Fibroblast of peridontal ligament (primary cell): ENCODE measurements around the gene SLC13A3.

Experiments
- DNase-seq: peaks from one replicate; pipeline ENCODE4 v3.0.0-alpha.2; 2010; ENCODE audit errors: extremely low read depth

The SLC13A3 gene

DNA sequence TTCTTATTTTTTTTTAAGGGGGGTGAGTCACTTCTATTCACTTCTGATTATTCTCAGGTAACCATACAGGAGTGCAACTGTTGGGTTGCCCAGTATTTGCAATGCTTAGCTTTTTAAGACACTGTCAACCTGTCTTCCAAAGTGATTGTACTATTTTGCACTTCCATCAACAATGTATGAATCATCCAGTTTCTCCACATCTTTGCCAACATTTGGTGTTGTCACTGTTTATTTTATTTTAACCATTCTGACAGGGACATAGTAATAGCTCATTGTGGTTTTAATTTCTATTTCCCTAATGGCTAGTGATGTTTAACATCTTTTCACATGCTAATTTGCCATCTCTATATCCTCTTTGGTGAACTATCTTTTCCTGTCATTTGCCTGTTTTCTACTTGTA is 1.4 kb upstream of the SLC13A3 start:
- DNase-seq, result peak; percentile 39

DNA sequence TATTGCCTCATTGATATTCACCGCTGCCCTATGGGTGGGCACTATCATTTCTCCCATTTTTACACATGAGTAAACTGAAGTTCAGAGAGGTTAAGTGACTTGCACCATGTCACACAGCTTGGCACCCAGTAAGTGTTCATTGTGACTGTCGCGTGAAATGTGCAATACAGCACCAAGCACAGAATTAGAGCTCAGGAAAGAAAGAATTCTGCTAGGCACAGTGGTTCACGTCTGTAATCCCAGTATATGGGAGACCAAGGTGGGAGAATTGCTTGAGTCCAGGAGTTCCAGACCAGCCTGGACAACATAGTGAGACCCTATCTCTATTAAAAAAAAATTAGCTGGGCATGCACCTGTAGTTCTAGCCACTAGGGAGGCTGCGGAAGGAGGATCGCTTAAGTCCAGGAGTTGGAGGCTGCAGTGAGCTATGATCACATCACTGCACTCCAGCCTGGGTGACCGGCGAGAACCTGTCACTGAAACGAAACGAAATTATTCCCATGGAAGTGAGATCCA is 626 bp downstream of the SLC13A3 start:
- DNase-seq, result no peak

DNA sequence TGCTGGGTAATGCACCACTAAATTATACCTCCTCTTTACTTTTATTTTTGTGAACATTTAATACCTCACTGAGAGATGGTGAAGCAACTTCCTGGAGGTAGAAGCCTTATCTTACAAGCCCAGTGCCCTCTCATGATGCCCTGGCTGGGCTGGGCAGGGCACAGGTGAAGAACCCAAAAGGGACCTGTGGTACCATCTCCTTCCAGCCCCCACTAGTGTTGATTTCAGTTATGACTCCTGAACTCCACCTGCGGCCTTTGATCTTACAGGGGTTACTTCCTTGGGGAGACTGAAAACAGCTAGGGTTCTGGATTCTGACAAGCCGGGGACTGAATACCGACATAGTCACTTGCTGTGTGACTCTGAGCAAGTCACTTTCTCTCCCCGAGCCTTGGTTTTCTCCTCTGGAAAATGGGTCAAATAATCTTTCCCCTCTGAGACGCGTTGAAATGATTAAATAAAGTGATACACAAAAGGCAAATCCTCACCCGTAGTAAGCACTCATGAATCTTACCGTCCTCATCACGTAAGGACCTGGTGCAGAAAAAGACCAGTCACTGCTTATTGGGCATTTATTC is 1.2 kb downstream of the SLC13A3 start:
- DNase-seq, result no peak

DNA sequence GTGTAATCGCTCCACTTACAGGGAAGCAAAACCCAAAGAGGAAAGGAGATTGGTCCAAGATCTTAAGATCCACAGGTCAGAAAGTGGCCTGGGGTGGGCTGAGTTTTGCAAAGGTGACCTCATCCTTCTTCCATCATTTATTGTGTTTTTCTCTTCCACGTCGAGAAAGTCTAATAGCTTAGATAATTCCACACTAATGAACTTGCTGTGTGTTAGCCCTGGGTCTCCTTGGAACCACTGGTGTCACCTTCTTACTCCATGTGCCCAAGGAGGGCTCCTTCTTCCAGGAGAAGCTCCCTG is 1.7 kb downstream of the SLC13A3 start:
- DNase-seq, result no peak

DNA sequence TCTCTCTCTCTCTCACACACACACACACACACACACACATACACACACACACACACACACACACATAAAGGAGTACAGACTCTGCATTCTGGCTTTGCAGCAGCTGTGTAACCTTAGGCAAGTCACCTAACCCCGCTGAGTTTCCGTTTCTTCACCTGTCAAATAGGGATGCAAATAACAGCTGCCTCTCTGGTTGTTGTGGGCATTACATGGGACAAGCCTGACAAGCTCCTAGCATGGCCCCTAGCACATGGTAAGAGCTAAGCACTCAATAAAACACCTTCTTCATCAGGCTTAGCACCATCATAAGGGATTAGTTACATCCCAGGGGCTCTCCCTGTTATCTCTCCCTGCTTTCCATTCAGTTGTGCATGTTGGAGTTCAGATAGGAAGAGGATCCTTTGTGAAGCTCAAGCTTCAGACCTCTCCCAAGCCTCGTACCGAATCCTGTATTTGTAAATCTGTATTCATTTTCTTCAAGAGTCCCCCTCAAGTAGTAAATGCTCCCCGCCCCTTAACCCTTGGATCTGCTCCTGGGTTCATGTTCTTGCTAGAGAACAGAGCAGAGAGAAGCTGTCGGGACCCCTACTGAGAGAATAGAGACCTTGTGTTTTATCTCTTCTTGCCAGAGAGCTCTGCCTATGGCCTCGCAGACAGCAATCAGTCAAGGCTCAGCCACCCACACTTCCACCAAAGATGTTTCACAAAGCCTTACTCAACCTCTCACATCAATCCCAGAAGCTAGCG is 2.2 kb downstream of the SLC13A3 start:
- no peak for DNase-seq

DNA sequence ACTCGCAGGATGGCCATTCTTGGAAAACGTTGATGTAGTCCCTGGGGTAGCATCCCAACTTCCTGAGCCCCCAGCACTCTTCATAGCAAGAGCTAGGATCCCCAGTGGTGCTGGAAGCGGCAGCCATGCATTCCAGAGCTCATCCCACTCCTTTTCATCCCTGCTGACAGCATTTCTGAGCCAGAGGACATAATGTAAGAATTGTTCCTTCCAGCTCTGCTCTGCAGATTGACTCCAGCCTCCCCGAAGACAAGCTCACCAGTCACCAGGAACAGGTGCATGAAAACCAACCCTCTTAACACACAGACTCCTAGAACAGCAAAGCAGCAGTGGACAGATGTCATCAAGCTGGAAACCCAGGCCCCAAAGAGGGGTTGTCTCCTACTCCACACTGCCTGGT is 3.8 kb downstream of the SLC13A3 start:
- no peak for DNase-seq

DNA sequence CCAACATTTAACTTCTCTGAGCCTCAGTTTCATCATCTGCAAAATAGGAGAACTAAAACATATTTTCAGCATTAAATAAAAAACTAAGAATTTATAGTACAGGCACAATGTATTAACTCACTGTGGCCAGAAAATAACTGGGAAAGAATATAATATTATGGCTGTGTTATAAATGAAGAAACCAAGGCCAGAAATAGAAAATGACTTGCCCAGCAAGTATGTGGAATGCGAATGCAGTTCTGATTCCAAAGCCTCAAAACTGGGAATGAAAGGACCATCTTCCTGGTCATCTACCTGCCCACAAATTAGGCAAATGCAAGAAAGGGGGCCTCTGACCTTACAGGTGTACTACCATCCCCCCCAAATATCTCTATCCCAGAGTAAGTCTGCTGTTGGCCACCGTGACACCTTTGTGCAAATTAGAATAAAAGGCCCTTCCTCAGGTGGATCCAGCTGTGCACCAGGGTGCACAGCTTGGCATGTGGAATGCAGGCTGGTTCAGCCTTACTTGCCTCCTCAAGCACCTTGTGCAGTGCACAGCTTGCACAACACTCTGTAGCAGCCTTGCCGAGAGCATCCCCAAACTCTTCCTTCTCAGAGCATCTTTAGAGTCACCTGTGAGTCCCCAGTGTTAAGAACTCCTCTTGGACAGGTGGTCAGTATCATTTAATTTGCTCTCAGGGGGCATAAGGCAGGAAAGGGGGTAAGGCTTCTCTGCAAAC is 4.4 kb downstream of the SLC13A3 start:
- DNase-seq, result peak; percentile 25

DNA sequence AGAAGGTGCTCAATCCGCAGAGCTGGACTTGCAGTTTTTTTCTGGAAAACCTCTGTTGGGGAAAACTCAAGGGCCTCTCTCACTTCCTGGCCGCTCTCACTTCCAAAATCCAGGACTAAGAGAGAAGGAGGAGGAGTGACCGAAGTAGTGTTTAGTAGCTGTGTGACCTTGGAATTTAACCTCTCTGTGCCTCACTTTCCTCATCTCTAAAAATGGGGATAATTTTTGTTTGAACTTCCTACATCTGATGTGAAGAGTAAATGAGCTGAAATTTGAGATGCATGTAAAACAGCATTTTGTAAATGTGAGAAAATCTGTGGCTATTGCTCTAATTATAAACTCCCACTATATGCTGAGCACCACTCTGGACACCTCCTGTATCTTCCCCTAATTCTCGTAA is 5.1 kb downstream of the SLC13A3 start:
- DNase-seq, result no peak

DNA sequence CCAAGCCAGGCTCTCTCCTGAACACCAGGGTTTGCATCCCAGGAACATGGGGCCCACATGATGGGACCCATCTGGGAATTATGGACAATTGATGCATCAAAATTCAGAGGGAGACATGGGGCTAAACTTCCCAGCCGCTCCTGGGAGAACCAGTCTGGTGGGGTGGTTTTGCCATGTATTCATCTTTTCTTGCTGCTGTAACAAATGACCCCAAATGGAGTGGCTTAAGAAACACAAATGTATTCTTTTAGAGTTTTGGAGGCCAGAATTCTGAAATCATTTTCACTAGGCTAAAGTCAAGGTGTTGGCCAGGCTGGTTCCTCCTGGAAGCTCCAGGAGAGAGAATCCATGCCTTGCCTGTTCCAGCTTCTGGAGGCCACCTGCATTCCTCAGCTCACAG is 6.5 kb downstream of the SLC13A3 start:
- DNase-seq, result no peak

DNA sequence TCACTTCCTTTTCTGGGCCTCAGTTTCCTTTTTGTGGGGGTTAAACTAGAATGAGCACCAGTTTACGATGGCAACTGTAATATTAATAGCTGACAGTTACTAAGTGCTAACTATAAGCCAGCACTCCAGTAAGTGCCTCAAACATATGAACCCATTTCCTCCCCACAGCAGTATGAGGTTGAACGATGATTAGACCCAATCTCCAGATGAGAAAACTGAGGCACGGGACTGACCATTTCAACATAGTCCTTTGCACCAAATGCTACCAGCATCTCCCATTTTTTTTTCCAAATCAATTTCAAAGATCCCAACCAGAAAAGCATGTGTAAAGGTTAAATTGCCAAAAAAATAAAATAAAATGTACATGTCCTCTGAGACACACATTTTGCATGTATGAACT is 7.1 kb downstream of the SLC13A3 start:
- no peak for DNase-seq

DNA sequence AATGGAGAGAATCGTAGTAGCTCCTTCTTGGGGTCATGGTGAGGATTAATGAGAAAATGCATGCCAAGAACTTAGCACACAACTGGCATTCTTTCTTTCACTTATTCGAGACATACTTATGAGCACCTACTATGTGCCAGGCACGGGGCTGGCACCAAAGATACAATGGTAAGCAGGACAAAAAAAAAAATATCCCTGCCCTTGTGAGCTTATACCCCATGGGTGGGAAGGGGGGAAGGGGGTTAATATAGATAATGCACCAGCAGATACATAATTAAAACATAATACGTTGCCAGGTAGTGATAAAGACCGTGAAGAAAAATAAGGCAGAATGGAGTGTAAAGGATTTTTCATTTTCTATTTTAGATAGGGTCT is 8.3 kb downstream of the SLC13A3 start:
- no peak for DNase-seq

DNA sequence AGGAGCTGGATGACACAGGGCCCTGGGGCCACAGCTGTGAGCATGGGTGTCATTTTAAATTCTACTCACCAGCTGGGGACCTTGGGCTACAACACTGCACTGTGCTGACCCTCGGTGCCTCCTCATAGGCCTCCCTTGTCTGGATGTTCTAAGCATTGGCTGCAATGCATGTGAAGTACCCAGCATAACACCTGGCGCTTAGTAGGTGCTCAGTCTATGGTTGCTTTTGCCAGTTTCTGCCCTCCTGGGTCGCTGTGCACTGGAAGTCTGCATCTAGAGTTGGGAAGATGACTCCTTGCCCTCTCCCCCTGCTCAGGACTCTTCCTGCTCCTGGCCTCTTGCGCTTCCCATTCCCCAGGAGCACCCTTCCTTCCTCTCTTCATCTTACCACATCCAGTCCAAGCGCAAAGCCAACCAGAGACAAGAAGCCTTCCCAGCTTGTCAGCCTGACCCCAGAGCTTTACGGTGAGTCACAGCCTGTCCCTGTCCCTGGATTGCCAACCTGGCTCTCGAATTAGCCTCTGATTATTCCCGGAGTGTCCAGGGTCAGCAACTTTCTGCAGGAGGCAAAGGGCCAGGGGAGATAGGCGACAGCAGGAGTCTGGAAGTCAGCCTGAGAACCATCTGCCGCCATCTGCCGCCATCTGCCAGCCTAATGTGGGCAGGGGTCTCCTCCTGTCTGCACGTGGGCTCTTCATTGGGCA is 8.8 kb downstream of the SLC13A3 start:
- no peak for DNase-seq

DNA sequence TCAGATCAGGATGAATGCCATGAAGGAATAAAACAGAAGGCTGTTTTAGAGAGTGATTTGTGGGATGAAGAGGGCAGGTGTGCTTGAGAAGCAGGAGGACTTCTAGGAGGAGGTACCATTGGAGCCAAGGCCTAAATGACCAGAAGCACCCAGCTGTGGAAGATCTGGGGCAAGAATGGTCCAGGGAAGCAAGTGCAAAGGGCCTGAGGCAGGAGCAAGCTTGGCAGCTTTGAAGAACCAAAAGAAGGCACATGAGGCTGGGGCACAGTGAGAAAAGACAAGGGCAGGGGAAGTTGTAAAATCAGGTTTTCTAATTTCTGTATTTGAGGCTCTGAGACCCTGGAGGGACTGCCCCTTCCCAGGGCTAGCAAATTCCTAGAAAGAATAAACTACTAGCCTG is 9.8 kb downstream of the SLC13A3 start:
- DNase-seq, result no peak

DNA sequence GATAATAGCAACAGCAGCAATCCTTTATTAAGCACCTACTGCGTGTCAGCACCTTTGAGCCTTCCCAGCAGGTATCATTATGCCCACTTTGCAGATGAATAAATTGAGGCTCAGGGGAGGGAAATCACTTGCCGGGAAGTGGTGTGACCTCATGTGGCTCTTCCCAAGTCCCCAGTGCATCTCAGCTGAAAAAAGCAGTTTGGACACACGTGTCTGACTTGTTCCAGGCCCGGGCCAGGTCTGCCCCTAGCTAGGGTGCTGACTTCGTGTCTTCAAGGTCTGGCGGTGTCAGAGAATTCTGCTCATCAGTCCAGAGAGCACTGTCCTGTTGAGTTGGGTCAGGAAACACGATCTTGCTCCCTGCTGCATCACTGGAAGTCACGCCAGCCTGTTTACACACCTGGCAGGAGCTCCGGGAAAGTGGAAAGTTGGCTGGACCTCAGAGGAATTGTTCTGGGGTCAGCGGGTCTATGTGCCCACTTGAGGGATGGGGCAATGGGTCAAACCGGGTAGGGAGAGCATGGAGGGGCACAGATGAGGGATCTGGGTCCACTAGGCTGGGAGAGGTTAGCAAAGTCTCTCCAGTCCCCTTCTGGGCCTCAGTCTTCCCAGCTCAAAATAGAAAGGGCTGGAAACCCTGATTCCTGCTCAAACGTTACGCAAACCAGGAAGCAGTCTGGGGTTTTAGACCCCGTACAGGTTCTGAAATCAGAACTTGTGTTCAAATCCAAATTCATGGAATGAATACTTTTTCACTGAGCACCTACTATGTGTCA is 10.5 kb downstream of the SLC13A3 start:
- DNase-seq, result no peak

DNA sequence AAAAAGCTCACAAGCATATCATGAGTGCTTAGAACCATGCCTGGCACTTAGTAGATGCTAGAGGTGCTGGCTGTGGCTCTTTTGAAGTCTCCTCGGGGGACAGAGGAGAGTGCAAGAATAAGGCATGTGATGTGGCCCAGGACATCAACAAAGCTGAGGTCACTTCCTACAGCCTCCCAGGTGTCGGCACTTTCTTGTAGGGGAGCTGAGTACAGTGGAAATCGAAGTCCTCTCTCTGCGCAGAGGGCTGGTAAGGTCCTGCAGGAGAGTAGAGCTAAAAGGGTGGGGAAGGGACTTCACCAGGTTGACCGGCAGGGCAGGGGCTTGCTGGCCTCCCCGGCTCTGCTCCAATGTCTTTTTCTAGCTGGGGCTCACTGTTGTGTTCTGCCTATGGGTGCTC is 11.2 kb downstream of the SLC13A3 start:
- no peak for DNase-seq

DNA sequence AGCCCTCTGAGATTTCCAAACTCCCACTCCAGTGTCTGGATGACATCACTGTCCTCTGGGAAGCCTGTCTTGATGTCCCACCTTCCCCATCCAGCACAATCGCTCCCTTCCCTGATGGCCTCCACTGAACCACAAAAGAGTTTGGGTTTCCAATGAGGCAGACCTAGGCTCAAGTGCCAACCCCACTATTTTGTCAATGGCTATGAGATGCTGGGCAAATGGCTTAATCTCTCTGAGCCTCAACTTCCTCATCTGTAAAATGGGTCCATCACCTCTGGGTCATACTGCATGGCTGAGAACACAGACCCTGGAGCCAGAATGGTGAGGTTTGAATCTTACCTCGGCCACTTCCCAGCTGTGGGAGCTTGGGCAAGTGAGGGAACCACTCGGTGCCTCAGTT is 11.7 kb downstream of the SLC13A3 start:
- no peak for DNase-seq

DNA sequence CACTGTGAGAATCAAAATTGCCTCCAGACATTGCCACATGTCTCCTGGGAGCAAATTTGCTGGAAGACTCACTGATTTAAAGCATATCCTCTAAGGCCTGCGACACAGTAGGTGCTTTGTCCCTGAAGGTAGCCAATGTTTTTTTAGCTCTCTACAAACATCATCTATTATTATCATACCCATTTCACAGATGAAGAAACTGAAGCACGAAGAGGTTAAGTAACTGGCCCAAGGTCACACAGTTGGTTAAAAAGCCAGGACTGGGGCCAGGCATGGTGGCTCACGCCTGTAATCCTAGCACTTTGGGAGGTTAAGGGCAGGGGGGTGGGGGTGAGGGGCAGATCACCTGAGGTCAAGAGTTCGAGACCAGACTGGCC is 12.4 kb downstream of the SLC13A3 start:
- no peak for DNase-seq

DNA sequence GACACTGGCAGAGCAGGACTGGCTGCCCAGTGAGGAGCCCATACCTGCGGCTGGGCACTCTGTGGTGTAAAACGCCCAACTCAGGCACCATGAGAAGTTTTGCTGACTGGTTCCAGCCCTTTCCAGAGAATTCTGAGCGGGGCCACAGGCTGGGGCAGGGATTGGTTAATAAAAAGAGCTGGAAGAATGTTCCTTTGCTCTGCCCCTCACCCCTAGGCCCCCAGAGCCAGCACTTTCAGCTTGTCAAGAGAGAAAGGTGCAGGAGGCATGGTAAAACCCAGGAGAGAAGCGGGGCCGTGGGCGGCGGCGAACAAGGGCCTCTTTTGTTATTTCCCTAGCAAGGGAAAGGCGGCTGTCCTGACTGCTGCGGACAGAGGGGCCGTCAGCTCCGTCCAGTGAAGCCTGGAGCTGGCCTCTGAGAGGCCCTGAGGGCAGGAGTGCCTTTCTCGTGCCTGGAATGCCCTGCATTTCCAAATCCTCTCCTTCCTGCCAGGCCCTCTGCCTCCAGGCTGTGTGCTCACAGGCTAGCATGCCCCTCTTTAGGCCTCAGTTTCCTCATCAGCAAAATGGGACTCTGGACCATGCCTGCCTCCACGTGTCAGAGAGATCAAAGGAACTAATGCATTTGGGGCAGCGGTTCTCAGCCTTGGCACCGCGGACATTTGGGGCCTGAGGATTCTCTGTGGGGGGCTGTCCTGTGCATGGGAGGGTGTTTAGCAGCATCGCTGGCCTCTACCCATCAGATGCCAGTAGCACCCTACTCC is 12.9 kb downstream of the SLC13A3 start:
- no peak for DNase-seq

DNA sequence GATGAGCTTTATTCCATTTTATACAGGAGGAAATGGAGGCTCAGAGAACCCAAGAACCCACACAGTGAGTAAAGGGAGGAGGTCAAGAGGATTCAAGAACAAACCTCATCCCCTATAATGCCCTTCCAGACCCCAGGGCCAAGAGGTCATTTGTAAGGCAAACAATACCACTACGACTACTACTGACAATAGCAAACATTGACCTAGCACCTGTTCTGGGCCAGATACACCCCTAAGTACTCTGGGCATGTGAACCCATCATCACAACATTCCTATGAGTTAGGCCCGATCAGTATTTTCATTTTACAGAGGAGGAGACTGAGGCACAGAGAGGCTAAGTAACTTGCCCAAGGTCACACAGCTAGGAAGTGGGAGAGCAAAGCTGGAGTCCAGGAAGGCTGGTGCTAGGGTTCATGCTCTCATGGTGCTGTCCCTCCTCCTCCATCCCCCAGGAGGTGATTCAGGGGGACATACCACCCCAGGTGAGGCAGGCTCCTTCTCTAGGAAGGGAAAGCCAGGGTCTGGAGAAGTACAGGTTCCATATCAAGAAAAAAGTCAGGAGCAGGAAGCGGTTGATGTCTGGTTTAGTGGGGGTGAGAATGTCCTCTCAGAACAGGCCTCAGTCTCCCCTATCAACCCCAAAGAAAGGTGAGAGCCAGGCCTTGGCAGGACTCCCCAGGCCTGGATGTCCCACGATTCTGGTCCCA is 13.7 kb downstream of the SLC13A3 start:
- no peak for DNase-seq

DNA sequence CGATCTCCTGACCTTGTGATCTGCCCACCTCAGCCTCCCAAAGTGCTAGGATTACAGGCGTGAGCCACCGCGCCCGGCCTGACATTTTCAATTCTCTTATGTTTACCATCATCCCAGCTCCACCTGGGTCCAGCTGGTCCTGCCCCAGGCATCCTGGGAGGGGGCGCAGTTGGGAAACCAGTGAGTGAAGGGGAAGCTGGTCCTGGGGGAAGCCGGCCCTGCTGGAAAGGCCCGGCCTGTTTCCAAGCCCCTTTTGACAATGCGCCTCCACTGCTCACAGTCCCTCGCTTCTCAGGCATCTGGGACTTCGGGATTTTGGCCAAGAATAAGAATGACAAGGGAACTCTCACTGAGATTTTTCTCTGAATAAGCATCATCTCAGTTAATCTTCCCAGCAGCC is 14.2 kb downstream of the SLC13A3 start:
- no peak for DNase-seq

DNA sequence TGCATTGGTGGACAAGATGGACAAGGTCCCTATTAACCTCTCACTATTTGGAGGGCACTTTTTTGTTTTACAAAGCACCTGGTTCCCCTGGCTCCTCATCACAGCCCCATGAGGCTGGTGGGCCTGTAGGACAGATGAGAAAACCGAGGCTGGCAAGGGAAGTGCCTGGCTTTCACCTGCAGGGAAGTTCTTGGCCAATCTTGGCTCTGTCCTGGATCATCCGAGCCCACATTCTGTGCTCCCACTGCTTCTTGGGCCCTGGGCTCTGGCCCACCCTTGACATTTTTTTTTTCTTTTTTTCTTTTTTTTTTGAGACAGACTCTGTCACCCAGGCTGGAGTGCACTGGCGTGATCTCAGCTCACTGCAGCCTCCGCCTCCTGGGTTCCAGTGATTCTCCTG is 14.7 kb downstream of the SLC13A3 start:
- no peak for DNase-seq
